ENCODE data around the gene TM6SF1. TPM values are rescaled to one million over a fixed set of nuclear protein-coding genes. Genes with fewer than 3 reads are reported as not detected.
"Not testable (repeated sequence)": the region's sequence is repeated elsewhere in the genome, so short reads cannot be mapped to it uniquely, and the experiment has no call there.

The TM6SF1 gene
- polyA plus RNA-seq, 1 donor: 58.0 TPM

DNA sequence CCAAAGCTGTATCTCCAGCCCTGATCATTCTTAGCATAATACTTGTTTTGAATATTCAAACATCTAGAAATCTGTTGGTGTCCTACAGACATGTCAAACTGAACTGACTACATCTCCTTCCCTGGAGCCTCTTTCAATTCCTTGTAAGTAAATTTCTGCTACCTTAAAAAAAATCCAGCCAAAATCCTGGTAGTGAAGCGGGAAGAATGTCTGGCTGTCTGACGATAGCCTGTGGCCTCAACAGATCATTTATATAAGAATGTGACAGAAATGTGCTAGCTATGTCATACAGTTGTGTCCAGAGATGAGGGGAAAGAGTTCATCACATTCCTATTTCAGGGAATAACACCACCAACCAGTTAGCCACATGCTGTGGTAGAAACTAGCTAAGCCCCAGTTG, 18.6 kb upstream of the TM6SF1 start:
- no peak for DNase-seq (ENCODE audit: low read depth)

DNA sequence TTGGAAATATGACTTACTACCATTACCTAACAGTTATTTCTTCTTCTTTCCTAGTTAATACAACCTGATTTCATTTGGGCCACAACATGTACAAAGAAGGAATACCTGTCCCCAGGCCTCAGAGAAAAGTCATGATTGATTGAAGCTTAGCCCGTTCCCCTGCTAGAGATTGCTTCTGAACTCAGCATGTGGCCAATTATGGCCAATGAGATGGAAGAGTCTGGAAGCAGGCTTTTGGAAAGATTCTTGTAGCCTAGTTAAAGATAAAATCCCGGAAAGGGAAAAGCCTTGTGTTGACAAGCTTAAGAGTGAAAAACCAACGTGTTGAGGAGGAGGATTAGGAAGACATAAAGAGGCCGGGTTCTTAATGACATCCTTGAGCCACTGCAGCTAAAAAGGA, 17.0 kb upstream of the TM6SF1 start:
- no peak for DNase-seq (ENCODE audit: low read depth)

DNA sequence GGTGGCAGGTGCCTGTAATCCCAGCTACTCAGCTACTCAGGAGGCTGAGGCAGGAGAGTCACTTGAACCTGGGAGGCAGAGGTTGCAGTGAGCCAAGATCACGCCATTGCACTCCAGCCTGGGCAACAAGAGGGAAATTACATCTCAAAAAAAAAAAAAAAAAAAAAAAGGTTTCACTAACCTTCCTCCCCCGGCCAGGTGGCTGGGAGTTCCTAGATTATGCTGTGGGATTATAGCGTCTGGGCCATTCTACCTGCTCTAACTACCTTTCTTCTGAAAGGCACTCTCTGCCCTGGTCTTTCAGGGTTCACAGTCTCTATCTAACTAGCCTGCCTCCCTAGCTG, 15.5 kb upstream of the TM6SF1 start:
- DNase-seq (ENCODE audit: low read depth): not testable (repeated sequence)

DNA sequence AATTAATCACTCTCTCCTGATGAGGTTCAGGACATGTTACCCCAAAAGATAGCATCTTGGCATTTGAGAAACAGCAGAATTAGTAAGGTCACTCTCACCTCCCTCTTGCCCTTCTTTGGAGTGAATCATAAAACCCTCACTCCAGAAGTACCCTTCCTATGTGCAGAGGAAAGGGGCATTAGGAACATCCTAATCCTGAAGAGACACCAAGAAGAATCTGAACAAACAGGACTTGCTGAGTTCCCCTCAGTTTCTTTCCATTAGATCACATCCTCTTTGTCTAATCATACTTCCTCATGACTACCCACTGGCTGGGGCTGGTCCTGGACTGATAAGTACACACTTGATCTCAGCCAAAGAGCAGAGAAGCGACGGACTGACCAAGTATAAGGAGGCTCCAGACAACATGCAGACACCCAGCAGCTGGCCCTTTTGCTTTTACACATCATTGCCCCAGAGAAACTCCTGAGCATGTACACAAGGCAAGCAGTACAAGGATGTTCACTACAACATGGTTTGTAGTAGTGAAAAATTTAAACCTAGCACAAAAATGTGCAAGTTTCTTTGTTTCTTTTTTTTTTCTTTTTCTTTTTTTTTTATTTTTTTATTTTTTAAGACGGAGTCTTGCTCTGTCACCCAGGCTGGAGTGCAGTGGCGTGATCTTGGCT, 15.0 kb upstream of the TM6SF1 start:
- peak; percentile 17 for DNase-seq (ENCODE audit: low read depth)

DNA sequence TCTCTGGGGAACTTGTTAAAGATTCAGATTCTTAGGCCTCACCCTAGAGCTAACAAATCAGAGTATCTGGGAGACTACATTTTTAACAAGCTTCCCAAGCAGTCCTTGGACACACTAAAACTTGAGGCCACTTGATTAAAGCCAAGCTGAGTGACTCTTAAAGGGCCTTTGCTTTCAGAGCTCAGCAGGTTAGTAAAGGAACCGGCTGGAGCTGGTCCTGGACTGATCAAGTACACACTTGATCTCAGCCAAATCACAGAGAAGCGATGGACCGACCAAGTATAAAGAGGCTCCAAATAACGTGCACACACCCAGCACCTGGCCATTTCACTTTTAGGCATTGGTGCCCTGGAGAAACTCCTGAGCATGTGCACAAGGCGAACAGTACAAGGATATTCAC, 12.9 kb upstream of the TM6SF1 start:
- no peak for DNase-seq (ENCODE audit: low read depth)

DNA sequence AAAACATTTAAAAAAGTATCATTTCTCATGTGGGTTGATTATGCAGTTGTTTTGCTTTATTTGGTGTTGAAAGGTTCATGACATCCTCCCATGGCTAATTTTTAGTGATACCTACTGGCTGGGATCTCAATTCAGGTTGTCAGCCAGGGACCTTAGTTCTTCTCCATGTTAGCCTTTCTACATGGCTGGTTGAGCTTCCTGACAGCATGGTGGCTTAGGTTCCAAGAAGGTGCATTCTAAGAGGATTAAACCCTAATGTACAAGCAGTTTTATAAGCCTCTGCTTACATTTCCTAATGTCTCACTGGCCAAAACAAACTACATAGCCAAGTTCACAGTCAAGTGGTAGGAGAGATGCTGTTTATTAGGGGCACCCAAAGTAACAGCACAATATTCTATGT, 9.4 kb upstream of the TM6SF1 start:
- DNase-seq (ENCODE audit: low read depth): no peak

DNA sequence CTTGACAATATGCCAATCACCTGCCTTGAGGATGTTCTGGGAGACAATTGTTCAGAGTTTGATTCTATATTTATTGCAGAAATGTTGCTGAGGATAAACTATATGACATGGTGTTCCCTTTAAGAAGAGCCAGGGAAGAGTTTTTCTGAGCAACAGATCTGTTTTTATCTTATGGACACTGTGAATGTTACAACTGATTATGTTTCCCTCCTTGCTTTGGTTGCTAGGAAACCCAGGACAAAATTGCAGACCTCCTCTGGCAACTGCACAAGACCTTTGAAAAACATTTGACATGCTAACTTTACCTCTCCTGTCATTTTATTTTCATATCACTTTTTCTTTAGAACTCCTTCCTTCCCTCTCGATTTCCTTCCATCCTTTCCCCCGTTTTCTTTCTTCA, 8.2 kb upstream of the TM6SF1 start:
- DNase-seq (ENCODE audit: low read depth): no peak

DNA sequence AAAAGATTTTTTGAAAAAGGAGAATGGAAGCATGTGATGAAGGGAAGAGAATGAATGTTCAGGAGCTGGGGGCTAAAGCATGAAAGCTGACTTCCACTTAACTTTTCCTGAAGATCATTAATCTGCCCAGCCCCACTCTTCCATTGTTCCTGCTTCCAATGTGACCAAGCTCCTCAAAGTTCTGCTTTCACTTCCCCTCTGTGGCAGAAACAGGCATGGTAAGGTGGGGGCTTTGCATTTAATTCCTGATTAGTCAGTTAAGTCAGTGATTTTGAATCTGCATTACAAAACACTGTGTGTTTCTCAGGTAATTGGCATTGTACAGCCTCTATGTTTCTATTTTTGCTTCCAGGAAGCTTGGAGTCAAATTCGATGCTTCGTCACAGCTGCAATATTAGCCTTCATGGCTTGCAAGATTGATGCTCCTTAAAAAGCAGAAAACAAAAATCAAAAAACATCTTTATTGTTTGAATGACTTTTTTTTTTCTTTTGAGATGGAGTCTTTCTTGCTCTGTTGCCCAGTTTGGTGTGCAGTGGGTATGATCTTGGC, 7.3 kb upstream of the TM6SF1 start:
- DNase-seq (ENCODE audit: low read depth): peak; percentile 22

DNA sequence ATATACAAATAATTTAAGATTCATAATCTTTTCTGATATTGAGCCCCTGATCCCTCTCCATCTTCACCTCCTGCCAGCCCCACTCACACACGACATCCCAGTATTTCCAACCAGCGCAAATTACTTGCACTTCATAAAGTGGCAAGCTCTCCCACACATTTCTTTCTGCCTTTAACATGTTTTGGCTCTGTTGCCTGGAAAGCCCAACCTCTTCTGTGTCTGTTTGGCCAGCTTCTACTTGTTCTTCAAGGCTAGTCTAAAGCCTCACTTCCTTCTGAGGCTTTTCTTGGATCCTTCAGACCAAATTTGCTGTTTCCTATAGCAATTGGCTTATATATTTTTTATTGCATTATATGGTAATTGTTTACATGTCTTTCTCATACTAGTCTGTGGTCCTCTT, 5.1 kb upstream of the TM6SF1 start:
- peak; percentile 24 for DNase-seq (ENCODE audit: low read depth)

DNA sequence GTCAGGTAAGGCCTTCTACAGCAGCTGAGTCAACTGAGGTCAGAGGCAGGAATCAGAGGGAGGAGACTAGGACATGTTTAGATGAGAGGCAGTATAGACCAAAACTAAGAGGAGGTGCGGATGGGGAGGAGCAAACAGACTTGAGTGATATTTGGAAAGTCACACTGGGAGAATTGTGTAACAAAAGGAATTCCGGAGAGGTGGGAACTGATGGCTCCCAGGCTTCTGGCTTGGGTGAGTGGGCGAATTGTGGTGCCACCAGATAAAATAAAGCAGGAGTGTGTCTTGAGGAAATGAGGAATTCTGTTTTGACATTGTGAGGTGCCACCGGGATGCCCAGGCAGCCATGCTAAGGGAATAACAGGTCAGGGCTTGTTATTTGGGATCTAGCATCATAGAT, 3.3 kb upstream of the TM6SF1 start:
- no peak for DNase-seq (ENCODE audit: low read depth)

DNA sequence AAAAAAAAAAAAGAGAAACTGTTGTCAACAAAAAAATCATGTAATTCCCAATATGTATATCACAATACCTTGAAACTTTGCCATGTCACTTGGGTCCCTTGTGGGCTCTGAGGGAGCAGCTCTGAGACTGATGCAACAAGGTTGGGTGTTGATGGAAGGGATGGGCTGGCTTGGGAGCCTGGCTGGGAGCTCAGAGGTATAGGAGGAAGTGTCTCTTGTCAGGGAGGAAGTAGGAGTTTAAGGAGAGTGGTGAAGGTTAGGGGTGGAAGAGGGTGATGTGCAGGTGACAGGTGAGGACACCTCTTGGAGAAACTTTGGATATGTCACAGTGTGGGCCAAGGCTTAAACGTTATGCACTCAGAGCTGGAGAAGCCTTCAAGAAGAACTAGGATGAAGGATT, 2.0 kb upstream of the TM6SF1 start:
- DNase-seq (ENCODE audit: low read depth): no peak

DNA sequence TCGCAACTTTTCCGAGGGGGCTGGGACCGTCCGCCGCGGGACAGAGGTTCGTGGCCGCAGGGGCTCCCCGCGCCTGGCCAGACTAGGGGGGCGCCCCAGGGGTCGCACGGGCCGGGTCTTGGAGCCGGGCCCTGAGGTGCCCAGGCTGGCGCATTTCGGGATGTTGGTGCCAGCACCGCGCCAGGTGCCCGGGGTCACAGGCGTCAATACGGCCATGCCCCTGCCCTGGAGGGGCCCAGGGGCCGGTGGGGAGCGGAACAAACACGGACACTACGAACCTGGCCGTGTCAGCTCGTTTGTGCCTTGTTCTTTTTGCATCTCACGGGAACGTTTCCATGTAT, 366 bp downstream of the TM6SF1 start:
- DNase-seq (ENCODE audit: low read depth): no peak

DNA sequence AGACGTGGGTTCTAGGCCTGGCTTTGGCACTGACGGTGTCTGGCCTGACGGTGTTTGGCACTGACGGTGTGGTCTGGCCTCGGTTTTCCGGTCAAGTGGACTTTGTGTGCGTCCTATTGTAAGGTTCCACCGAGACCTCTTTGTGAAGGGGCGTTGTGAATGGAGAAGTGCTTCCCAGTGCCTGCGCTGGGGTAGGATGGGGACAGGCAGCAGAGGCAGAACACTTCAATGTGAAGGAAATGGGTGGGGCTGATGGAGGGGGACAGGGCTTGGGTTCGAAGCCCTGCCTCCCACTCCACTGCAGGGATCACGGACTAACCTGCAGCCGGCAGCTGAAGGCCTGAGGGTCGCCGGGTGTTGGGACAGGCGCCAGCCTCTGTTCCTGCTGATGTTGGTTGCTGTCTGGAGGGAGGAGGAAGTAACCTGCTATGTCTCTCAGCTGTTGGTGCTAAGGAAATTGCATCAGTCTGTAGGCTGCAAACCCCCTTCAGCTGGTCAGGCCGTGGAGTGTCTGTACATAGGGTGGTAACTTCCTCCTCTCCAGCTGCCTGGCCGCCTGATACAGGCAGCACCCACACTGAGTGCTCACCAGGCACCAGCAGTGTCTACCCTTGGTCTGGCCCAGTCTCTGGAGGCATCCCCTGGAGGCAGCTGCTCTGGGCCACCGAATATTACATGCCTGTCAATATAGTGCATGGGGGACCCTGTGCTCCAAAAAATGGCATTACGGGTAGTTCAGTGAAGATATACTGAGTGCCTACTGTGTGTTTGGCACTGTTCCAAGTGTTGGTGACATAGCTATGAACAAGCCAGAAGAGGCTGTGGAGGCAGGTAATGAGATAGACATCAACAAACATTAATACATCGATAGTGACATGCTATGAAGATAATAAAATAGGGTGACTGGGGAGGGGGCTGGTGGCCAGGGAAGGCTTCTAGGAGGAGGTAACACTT, 1.1 kb downstream of the TM6SF1 start:
- DNase-seq (ENCODE audit: low read depth): peak; percentile 24

DNA sequence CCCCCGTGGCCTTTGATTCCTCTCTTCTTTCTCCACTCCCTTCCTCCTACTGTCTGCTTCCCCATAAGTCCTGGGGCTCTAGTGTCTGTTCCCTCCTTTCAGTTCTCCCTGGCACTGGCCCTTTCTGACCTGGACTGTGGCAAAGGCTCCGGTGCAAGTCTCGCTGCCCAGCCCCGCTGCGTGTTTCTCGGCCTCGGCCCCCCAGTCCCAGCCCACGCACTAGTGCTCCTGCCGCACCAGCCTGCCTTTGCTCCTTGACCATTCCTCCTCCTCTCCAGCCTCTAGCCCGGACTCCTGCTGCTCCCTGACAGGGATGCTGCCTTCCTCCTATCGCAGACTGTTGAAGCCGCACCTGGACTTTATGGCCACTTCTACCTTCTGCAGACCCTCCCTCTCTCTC, 2.1 kb downstream of the TM6SF1 start:
- DNase-seq (ENCODE audit: low read depth): no peak

DNA sequence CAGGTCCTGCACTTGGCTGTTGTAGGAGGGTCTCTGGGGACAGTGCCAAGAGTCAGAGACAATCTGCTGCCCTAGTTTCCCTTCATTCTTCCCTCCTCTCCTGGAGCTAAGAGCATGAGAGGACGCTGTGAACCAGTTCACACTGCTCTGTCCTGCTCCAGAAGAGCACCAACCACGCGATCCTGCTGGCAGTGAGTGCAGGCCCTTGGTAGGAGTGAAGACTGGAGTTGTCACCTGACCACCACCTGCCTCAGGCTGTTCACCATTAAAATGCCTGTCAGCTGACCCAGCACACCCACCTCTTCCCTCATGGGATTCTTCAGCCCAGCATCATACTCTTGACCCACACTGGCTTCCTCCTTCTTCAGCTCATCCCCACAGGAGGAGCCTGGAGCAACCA, 2.9 kb downstream of the TM6SF1 start:
- DNase-seq (ENCODE audit: low read depth): no peak

DNA sequence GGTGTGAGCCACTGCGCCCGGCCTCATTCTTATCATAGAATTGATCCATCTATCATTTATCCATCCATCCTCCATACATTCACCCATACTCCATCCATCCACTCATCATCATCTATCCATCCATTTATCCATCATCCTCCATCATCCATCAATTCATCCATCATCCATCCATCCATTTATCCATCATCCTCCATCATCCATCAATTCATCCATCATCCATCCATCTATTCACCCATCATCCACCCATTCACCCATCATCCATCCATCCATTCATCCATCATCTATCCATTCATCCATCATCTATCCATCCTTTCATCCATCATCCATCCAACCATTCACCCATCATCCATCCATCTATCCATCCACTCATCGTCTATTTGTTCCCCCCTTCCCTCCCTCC, 3.7 kb downstream of the TM6SF1 start:
- DNase-seq (ENCODE audit: low read depth): no peak

DNA sequence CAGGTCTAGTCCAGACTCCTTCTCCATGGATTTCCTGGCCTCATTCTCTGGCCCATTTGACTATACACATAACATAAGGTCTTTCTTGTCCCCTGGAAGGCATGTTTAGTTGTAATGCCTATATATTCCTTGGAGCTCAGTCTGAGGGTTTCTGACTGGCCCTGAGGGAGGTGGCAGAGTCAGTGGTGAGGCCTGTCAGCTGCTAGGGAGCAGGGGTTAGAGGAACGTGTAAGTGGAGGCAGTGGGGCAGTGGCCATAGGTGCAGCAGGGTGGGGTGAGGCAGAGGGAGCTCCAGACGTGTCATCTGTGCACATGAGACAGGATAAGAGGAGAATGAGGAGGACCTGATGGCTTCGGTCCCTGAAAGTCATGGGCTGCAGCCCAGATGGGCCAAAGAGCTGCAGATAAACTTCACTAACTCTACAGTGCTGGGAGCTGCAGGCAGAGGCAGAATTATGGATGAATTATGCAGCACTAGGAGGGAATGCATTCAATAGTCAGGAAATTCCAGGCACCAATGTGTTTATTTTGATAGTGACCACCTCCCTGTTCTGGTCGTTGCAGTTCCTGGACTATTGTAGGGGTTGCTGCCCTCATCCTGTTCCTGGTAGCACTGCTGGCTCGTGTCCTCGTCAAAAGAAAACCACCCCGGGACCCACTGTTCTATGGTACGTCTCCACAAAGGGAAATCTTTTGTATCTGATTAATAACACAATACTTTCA, 4.9 kb downstream of the TM6SF1 start:
- no peak for DNase-seq (ENCODE audit: low read depth)

DNA sequence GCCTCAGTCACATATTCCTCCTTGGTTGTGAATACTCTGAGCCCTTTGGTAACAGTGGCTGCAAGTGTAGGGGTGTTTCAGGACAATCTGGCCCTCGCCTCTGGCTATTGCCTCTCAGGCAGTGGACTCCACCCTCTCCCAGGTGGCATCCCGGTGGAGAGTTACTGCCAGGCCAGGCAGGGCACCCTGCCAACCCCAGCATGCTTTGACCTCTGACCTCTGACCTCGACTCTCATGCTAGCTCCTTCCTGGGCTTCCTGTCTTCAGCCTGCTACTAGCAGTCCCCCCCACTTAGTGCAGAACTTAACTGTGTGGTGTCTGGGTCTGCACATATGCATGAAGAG, 5.5 kb downstream of the TM6SF1 start:
- no peak for DNase-seq (ENCODE audit: low read depth)

DNA sequence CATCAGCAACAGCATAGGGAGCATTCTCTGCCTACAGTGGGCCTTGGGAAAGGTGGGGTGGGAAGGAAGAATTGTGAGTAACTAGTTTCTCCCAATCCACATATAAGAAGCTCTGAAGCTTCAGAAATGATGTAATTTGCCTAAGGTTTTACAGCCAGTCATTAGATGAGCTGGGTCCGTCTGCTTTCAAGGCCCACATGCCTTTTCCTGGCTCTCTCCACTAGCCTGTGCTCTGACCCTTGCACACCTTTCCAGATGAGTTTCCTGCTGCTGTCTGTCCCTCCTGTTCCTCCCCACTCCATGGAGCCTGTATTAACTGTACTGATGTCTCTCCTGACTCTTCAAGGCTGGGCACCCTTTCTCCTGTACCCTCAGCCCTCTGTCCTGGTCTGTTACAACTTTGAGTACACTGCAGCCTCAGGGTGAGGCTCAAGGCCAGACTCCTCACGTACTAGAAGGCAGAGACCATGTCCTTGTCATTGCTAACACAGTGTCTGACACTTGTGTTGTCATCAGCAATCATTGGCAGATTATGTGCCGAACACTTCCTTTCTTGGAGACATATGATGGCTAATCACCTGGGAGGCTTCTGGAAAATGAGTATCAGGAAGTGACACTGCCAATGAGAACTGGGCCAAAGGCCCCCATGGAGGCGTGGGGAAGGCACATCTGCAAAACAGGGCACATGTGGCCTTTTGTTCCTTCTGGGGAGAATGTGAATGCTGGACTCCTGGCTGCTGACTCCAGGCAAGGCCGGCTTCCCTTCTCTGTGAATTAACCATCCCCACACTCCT, 6.6 kb downstream of the TM6SF1 start:
- no peak for DNase-seq (ENCODE audit: low read depth)

DNA sequence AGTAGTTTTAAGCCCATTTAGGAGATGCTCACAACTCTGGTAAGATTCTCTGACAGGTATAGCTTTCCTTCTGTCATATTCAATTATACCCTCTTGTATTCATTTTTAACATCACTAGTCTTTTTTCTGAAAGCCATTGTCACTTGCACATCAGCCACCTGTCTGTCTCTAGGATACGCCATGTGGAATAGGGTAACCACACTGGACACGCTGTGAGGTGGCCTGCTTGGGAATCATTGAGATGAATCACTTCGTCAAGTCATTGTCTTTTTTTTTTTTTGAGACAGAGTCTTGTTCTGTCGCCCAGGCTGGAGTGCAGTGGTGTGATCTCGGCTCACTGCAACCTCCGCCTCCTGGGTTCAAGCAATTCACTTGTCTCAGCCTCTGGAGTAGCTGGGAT, 7.4 kb downstream of the TM6SF1 start:
- no peak for DNase-seq (ENCODE audit: low read depth)

DNA sequence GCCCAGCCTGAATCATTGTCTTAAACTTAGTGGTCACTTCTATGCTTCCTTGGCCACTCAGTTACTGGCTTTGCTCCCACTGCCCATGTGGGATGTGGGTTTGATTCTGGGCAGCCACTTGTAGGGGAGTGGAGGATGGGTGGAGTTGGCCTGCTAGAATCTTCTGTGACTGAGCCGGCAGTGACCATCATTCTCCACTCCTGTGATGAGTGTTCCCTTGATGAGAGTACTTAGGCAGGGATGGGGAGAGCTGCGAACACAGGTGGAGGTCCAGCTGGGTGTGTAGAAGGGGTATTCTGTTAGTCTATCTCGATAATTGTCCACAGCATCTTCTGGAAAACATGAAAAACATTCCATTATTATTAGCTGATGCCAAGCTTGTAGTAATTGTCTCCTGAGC, 8.0 kb downstream of the TM6SF1 start:
- DNase-seq (ENCODE audit: low read depth): no peak
